ENCODE results near the gene LY86.
A peak's percentile ranks its signal among the peaks of the same experiment; 100 is the strongest.
"Not testable (repeated sequence)": the region's sequence is repeated elsewhere in the genome, so short reads cannot be mapped to it uniquely, and the experiment has no call there.

The LY86 gene

DNA sequence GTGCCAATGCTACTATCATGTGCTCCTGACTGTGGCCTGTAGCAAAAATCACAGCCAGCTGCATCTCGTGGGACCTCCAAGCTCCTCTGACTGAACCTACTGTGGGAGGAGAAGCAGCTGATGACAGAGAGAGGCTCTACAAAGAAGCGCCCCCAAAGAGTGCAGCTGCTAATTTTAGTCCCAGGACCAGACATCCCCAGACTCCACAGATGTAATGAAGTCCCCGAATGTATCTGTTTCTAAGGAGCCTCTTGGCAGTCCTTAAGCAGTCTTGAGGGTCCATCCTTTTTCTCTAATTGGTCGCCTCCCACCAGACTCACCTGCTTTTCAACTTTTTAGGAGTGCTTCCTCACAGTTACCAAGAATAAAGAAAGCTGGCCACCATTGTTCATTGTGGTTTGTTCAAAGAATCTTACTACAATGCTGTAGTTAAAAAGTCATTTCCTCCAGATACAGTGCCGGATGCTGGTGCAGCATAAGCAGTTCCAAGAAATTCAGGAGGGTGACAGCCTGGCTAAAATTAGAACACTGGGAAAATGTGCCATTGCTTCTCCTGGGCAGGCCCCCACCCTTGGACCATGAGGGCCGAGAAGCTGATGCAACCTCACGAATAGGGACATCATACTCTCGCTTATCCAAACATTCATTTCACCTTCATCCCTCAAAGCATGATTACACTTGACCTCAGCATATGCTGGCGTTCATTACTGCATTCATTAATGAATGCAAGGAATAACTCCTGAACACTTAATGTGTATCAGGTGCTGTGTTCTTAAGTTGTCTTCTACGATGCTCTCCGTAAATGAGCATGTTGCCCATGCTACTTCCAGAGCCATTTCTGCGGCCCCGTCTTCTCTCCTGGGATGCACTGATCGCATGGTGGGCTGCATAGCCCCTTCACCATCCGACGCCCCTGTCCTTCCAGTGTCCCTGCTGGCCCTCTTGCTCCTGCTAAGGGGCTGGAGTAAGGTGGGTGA, 66.4 kb downstream of the LY86 start:
- peak; percentile 22 for DNase-seq (ENCODE audit: low read depth)

DNA sequence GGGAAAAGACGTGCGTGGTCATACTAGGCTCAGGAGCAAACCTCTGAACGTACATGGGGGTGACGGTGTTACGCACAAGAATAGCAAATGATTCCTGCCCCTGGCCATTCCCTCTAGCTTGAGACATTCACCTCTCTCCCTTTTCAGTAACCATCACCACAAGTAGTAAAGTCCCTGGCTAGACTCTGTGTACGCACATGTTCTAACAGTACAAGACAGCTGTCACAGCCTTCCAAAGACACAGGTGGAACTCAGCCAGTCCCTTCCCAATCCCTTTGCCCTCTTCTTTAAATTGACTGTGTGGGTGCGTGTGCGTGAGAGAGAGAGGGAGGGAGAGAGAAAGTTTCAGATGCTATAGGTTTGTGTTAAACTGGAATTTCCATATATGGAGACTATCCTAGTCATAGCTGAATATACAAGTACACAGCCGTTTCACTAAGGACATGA, 67.3 kb downstream of the LY86 start:
- no peak for DNase-seq (ENCODE audit: low read depth)

DNA sequence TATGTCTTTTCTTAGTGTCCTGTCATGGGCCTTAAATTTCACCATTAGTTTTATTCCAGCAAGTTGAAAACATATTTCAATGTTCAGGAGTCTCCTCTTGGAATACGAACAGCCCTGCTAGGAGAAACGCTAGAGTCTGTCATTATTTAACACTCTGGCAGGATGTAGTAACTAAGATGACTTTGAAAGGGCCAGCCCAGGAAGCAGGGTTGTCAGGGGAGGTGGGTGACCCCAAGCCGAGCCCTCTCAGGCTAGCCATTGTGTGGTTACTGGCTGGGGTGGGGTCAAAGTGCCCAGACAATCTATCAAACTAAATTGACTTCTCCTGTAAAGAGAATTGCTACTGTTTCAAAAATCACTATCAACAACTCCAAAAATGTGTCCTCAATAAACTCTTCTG, 67.8 kb downstream of the LY86 start:
- no peak for DNase-seq (ENCODE audit: low read depth)

DNA sequence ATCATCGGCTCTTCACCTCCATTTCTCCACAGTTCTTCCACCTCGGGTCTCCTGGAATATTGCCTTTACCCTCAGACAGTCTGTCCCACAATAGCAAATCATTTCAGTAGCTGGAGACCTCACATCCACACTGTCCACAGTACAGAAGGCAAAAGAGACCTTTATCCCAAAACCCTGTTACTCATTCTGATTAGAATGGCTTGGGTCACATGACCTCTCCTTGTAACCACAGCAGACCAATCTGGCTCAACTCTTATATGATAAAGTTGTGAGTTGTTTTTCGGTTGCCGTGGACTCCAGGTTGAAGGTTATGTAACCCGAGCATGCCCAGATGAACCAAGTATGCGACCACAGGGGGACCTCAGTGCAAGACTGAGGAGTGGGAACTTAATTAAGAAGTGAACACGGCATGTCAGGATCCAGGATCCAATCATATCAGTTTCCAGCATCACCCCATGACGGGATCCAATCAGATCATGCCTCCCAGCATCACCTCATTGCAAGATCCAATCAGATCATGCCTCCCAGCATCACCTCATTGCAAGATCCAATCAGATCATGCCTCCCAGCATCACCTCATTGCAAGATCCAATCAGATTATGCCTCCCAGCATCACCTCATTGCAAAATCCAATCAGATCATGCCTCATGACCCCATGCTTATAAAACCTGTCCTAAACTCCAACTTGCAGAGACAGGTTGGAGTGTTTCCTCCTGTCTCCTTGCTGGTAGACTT, 68.7 kb downstream of the LY86 start:
- DNase-seq (ENCODE audit: low read depth), result no peak

DNA sequence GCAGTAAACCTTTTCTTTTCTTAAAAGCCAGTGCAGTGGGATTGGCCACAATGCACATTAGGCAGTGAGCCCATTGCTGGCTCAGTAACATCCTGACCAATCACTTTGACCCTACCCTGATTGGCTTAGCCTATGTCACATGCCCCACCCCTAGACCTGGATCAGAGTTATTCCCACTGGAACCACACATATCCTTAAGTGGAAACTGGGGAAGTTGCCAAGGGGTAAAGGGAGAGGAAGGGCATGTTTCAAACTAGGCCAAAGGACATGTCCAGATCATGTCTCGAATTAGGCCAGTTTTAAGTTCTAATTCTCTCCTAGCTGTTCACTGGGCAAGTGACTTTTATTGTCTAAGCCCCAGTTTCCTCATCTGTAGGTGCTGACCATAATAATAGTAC, 69.3 kb downstream of the LY86 start:
- DNase-seq (ENCODE audit: low read depth), result no peak

DNA sequence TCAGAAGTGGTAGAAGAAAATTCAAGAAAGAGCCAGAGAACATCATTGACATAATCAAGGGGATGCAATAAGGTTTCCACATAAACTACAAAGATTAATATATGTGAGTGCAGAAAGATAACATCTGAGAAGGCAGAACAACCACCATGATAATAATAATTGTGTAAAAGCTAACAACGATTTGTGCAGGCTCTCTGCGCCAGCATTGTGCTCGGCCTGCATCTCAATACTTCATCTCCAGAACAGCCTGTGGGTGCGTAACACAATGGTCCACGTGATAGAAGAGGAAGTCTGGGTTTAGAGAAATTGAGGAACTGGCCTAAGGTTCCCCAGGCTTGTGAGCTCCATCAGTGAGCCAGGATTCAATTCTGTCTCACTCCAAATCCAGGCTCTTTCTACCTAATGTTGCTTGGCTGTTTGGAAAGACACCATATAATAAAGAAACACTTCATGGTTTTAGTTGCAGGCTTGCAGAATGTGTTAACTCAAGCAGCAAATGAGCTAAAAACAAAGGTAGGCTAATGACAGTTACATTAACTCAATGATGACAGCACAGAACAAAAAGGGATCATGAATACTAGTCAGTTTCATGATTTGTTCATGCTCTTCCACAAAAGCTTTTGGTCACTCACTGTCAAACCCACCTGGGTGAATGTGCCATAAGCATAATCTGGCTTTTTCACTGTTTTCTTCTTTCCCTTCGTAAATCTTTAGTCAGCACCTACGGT, 71.2 kb downstream of the LY86 start:
- no peak for DNase-seq (ENCODE audit: low read depth)

DNA sequence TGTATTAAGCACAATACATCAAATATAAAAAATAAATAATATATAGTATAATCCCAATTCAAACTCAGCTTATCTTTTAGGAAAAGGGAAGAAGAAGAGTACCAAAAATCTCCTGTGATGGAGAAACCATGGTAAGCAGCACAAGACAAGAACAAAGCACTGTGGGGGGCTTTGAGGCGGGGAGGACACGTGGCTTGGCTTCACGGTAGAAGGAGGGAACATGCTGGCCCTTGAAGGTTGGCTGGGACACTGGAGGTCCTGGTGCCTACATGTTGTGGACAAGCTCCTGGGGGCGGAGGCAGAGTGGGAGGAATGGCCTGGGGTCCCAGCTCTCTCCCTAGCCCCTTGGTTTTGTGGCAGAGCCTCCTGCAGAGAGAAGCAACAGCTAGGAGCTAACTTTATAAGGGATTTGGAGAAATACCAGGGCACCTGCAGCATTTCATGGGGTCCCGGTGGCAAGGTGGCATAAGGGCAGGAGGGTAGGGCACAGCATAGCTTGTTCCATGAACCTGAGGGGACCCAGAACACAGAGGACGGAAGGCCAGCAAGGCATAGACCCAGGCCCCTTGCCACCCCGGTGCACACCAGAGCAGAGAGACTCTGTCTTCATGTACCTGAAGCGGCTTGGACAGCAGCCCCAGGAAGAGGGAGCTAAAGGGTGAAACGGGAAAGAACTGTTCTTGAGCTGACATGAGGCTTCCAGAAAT, 72.0 kb downstream of the LY86 start:
- no peak for DNase-seq (ENCODE audit: low read depth)

DNA sequence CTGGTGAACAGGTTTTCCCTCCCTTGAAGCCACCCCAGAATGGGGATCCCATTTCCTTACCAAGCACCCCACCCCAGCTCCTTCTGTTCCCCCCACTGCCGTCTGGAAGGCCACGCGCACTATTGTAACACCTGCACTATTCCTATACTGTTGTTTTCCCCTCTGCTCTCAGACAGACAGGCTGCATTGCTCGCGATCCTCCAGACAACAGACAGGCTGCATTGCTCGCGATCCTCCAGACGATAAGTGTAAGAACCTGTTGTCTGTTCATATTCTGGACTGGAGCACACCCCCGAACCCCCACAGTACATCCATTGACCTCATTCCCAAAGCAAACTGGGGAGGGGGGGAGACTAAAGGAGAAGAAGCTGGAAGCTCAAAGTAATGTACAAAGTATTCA, 72.7 kb downstream of the LY86 start:
- DNase-seq (ENCODE audit: low read depth), result no peak

DNA sequence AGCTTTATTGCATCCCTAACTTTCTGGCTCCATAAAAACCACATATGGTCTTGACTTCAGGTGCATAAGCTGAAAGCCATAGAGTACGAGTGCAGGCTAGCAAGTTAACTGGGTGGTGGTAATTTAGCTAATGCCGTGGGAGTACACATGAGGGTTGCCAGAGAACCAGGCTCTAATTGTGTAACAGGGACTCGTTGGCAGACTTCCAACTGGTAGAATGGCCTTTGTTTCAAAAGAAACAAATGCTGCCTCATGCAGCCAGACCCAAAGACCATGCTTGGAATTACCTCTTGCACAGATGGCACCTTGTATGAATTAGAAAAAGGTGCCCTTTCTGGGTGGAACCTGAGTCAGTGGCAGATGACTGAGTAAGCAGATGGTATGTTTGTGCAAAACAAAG, 73.2 kb downstream of the LY86 start:
- no peak for DNase-seq (ENCODE audit: low read depth)

DNA sequence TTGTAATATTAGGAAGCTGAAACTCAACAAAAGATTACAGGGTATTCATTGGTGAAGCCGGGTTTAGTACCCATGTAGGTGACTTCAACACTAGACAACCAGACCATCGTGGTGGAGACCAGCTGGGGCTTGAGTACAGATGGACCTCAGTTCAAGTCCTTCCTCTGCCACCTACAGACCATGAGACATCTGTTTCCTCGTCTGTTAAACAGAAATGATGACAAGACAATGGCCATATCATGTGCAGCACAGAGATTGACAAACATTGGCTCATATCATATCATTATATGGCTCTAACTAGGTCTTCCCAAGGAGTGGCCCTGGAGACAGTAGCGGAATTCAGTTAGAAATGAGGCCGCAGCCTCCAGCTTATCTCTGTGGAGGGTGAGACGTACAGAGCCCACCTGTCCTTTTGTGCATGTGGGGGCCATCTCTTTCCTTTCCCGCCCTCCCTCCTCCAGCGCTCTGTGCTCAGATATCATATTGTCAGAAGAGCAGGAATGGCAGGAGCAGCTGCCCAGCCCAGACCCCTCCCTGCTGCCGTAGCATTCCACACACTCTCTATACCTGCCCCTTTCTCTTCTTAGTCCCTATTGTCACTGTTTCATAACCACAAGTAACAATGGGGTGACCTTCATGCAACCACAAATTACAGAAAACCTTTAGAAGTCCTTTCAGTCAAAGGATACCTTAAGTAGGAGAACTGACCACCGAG, 75.1 kb downstream of the LY86 start:
- no peak for DNase-seq (ENCODE audit: low read depth)

DNA sequence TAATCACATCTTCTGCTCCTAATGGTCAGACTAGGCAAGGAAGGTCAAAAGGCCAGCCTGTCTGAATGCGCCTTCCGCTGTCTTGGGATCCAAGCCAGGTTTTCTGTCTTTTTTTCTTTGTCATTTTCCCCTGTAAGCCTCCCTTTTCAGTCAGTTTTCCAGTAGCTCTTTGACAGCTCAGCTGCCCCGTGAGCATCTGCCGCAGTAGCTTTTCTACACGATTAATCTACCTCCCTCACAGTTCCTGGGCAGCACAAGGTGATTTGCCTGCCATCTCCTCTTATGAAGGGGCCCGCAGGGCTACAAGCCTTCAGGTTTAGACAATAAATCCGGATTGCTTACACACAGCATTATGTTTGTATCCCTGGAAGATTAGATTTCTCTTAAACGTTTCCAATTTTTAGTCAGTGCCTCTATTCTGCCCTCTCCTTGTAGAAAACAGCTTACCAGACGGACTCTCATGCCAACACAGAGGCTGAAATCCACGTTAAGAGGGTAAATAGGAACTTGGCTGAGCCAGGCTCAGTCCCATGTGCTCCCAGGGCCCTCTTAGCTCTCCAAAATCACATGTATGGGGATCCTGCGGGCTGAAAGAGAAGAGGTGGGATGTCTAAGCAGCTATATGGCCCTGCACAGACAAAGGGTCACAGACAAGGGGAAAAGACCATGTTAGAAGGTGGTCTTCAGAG, 77.2 kb downstream of the LY86 start:
- DNase-seq (ENCODE audit: low read depth), result no peak

DNA sequence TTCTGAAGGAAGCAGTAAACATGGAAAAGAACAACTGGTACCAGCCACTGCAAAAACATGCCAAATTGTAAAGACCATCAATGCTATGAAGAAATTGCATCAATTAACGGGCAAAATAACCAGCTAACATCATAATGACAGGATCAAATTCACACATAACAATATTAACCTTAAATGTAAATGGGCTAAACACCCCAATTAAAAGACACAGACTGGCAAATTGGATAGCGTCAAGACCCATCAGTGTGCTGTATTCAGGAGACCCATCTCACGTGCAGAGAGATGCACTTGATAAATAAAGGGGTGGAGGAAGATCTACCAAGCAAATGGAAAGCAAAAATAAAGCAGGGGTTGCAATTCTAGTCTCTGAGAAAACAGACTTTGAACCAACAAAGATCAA, 81.6 kb downstream of the LY86 start:
- not testable (repeated sequence) for DNase-seq (ENCODE audit: low read depth)

DNA sequence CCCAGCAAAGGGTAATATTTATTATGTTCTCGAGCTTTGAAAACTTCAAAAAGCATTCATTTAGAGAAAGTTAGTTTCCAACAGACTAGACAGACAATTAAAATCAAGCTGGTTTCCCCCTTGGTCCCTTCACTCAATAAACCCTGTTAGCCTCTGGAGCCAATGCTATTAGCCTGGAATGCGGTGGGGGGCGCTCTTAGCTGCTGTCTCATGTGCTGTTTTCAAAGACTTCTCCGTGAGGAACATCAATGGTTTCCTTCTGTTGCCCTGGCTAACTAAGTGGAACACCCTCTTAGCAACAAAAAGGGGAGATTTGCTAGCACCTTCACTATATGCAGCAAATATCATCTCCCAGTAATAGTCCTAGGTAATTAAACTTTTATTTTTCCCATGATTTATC, 86.4 kb downstream of the LY86 start:
- DNase-seq (ENCODE audit: low read depth), result no peak

DNA sequence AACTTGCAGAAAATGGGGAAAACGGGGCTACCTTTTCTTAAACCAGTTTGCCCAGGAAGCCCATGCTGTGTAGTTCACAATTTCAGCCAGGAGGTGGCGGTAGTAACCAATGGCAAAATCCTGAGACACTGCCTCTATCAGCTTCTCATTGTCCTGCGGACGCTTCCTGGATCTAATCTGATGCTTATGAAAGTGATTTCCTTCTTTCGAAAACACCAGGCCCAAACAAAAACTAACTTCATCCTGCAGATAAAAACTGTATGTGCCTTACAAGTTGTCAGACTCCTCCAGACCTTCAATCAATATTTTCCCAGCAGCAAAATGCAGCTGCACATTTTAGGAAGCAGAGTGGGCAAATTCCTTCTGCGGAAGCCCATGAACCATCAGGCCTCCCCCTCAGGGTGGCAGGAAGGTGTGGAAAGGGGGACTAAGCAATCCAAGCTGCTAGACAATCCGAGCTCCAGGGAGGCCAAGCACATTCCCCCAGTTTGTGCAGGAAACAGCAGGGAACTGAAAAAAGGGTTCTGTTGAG, 88.5 kb downstream of the LY86 start:
- peak; percentile 74 for DNase-seq (ENCODE audit: low read depth)

DNA sequence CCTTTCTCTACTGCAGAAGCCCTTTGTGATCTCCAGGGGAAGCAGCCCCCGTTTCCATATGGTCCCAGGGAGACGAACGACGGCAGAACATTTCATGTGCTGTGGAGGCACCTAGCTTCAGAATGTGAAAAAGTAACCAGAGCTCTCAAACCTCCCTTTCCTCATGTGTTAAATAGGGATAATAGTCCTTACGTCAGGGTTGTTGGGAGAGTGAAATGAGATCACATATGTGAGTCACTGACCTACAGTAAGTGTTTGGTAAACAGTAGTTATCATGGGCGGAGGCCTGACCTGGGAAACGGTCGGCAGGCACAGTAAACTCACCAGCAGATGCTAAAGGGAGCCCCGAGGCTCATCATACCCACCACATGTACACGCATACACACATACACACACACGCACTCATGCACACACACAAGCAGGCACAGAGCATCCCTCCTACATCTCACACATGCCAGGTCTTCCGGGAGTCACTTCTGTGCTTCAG, 89.7 kb downstream of the LY86 start:
- no peak for DNase-seq (ENCODE audit: low read depth)

DNA sequence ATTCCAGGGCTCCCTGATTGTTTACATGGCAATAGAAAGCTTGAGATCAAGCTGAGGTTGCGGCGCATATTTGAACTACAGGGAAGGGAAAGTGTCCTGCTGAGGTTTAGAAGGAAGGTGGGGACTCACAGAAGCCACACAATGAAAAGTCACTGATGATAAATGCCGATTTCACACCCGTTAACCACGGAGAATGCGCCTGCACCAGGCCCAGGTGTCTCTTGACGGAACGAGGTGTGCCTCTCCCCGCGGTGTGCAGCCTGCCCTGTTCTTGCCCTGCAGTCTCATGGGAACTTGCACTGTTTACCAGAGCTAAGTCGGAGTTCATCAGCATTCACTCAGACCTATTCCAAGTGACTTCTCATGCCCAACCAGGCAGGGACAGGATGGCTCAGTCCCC, 90.3 kb downstream of the LY86 start:
- no peak for DNase-seq (ENCODE audit: low read depth)

DNA sequence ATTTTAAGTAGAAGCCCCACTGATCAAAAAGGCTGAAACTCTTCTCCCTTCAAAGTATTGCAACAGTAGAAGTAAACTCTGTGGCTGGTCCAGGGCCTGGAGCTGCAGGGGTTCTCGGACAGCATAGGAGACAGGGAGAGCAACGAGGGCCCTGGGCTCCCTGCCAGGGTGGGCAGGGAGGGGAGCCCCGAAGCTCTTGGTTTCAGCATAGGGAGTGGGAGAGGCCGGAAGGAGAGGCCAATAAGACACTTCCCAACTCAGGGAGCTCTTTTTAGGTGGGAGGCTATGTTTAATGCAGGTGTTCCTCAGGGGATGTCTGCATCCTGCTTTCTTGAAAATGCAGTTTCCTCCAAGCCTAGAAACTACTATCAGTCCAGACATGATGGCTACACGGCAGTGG, 91.1 kb downstream of the LY86 start:
- no peak for DNase-seq (ENCODE audit: low read depth)

DNA sequence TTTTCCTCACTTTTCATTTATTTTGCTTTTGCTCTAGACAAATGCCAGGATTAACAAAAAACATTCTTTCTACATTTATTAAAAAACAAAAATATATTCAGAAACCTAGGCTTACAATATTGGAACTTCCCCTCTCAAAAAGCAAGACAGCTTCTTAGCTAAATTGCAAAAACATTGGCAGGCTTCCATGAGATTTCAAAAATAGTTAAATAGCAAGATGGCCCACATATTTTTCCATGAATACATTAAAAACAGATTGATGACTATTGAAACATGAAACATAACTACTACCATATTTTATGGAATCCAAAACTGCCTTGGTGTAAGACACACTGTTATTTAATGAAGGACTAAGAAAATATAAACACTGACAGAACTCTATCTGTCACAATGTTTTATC, 92.0 kb downstream of the LY86 start:
- DNase-seq (ENCODE audit: low read depth), result no peak

DNA sequence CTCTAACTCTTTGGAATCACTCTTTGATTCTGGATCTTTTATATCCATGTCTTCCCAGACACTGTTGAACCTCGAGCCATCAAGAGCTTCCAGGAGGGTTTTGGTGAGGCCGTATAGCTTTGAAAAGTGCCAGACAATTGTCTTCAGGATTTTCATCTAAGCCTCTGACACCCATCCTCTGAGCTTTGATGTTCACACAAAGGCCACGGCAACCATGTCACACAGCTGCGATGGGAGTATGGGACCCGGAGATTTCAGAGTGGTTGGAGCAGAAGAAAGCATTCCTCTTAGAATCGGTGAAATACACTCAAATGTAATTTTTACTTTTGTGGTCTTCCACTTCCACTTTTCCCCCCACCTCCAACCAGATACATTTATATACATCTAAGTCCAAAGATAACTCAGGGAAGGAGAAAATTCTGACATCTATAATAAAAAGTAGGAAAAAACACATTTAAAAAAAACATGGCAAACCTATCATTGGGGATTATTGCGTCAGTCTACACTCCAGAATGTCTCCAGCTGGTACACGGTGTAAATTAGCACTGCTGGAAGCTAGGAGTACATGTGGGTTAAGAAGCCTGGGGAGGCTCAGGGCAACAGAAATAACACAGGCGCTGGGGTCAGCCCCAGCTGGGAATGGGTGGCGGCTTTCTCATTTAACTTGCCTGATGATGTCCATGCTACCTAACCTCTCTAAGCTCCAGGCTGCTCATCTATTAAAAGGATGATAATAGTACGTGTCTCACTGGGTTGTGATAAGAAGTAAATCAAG, 92.7 kb downstream of the LY86 start:
- DNase-seq (ENCODE audit: low read depth), result no peak
